Neural cell (in vitro differentiated cells): ENCODE measurements around the gene DSG3.

ENCODE experiments used
- CTCF ChIP-seq: fragments of 450-650 bp; IDR thresholded peaks from 2 replicates; pipeline ENCODE4 v1.5.1; 2014; ENCODE audit warnings: antibody characterized with exemption, mild to moderate bottlenecking, moderate library complexity; ENCODE audit not compliant: poor library complexity, severe bottlenecking
- EP300 ChIP-seq: fragments of 450-650 bp; conservative IDR thresholded peaks from 2 replicates; pipeline ENCODE4 v1.6.1; 2014; ENCODE audit warnings: antibody characterized with exemption, mild to moderate bottlenecking, moderate library complexity; ENCODE audit not compliant: poor library complexity, severe bottlenecking
- EZH2 ChIP-seq: fragments of 200-600, 300-800 bp; shearing (Covaris generic), sonication (generic); IDR thresholded peaks from 2 replicates; pipeline ENCODE4 v1.6.1; 2014; ENCODE audit warnings: antibody characterized with exemption, low read length, borderline replicate concordance, mild to moderate bottlenecking; ENCODE audit not compliant: insufficient read depth, poor library complexity, severe bottlenecking
- MXI1 ChIP-seq: fragments of 450-650 bp; conservative IDR thresholded peaks from 2 replicates; pipeline ENCODE4 v1.6.1; 2014; ENCODE audit warnings: antibody characterized with exemption, mild to moderate bottlenecking; ENCODE audit not compliant: poor library complexity, severe bottlenecking
- POLR2AphosphoS5 ChIP-seq: IDR thresholded peaks from 2 replicates; pipeline ENCODE4 v1.6.1; 2012
- RAD21 ChIP-seq: fragments of 450-650 bp; conservative IDR thresholded peaks from 2 replicates; pipeline ENCODE4 v1.6.1; 2014; ENCODE audit warnings: antibody characterized with exemption, mild to moderate bottlenecking, moderate library complexity
- SMC3 ChIP-seq: fragments of 450-650 bp; conservative IDR thresholded peaks from 2 replicates; pipeline ENCODE4 v1.6.1; 2014; ENCODE audit warnings: antibody characterized with exemption, mild to moderate bottlenecking, moderate library complexity; ENCODE audit not compliant: poor library complexity
- TAF1 ChIP-seq: IDR thresholded peaks from 2 replicates; pipeline ENCODE4 v1.6.1; 2012; ENCODE audit warnings: low read depth
- TF ChIP-seq, protein P1 (sequence below): IDR thresholded peaks from 2 replicates; pipeline ENCODE4 v1.6.1; 2012; ENCODE audit warnings: borderline replicate concordance

DNA sequence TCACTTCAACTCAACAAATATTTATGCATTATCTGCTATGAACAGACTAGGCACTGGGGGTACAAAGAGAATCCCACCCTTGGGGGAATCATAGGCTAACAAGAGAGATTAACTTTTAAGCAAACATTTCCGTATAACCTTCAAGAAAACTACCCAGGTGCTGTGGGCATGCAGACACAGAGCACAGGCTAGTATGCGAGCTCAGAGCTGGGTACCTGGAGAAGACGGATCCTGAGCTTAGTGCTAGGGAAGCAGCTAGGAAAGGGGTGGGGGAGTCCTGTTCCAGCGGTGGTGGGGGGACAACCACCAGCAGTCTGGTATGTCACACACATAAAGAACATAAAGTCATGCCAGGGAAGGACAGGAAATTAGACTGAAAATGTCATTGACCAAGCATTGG lies 17.5 kb upstream of the DSG3 start:
- TF ChIP-seq RAD21 (no peak), CTCF (no peak), EZH2 (no peak), SMC3 (no peak), TAF1 (no peak), EP300 (no peak), POLR2AphosphoS5 (no peak), MXI1 (no peak)
- TF ChIP-seq, protein P1, sequence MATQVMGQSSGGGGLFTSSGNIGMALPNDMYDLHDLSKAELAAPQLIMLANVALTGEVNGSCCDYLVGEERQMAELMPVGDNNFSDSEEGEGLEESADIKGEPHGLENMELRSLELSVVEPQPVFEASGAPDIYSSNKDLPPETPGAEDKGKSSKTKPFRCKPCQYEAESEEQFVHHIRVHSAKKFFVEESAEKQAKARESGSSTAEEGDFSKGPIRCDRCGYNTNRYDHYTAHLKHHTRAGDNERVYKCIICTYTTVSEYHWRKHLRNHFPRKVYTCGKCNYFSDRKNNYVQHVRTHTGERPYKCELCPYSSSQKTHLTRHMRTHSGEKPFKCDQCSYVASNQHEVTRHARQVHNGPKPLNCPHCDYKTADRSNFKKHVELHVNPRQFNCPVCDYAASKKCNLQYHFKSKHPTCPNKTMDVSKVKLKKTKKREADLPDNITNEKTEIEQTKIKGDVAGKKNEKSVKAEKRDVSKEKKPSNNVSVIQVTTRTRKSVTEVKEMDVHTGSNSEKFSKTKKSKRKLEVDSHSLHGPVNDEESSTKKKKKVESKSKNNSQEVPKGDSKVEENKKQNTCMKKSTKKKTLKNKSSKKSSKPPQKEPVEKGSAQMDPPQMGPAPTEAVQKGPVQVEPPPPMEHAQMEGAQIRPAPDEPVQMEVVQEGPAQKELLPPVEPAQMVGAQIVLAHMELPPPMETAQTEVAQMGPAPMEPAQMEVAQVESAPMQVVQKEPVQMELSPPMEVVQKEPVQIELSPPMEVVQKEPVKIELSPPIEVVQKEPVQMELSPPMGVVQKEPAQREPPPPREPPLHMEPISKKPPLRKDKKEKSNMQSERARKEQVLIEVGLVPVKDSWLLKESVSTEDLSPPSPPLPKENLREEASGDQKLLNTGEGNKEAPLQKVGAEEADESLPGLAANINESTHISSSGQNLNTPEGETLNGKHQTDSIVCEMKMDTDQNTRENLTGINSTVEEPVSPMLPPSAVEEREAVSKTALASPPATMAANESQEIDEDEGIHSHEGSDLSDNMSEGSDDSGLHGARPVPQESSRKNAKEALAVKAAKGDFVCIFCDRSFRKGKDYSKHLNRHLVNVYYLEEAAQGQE = no peak
